ENCODE results near the gene OXER1. TPM values are rescaled to one million over a fixed set of nuclear protein-coding genes. Genes with fewer than 3 reads are reported as not detected.

OXER1 gene
- total RNA-seq, 2 experiments from 2014 or later = 0.40 TPM; not detected in 1

DNA sequence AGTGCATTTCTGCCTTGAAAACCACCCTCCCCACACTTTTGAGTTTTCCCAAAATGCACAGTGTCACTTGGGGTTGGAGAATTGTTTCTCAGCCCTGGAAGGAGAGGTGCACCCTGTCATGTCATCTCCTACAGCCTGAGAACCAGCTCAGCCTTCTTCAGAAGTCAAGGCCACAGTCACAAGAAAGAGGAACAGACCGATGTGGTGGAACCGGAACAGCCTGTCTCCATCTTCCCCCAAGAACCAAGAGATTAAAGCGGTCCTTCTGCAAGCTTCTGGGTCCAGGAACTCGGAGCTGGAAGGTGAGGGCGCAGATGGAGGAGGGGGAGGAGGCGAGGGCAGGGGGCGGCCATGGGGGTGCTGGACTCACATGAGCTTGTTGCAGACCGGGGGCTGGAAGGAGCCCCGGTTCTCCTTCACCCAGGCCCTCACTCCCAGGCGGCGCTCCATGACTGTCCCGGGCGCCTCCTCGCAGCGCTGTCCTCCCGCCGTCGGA lies 28.2 kb upstream of the OXER1 start:
- H3K27ac Mint-ChIP-seq = peak overlapping the region; percentile 47
- H3K4me3 Mint-ChIP-seq = peak overlapping the region; percentile 73
- DNase-seq = peak; percentile 27

DNA sequence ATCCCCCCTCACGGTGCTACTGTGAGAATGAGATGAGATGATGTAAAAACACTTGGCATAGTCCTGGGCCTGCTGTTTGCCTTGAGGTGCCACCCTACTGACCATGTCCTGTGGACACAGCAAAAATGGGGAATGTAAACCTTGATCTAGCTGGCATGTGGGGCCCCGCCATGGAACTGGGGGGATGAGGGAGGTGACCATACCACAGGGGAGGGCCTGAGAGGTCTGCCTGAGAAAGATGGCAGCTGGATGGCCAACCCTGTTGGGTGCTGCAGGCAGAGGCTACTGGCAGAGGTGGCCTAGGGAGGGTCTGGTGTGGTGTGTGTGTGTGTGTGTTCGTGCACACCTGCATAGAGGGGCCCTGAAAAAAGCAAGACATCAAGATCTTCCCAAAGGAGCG lies 27.7 kb upstream of the OXER1 start:
- intact Hi-C loops (cut with micrococcal nuclease) = no loop called here
- Mint-ChIP-seq H3K27me3 (peaks cover 36% of the 10 kb centered on the region), H3K9me3 (no peaks in the 10 kb centered on the region), H3K27ac (no peak overlapping the region), H3K36me3 (ENCODE audit: low read depth) (no peaks in the 10 kb centered on the region), H3K4me3 (peak overlapping the region; percentile 73), H3K4me1 (ENCODE audit: low read depth) (peaks cover 43% of the 10 kb centered on the region)
- TF ChIP-seq, protein P1, sequence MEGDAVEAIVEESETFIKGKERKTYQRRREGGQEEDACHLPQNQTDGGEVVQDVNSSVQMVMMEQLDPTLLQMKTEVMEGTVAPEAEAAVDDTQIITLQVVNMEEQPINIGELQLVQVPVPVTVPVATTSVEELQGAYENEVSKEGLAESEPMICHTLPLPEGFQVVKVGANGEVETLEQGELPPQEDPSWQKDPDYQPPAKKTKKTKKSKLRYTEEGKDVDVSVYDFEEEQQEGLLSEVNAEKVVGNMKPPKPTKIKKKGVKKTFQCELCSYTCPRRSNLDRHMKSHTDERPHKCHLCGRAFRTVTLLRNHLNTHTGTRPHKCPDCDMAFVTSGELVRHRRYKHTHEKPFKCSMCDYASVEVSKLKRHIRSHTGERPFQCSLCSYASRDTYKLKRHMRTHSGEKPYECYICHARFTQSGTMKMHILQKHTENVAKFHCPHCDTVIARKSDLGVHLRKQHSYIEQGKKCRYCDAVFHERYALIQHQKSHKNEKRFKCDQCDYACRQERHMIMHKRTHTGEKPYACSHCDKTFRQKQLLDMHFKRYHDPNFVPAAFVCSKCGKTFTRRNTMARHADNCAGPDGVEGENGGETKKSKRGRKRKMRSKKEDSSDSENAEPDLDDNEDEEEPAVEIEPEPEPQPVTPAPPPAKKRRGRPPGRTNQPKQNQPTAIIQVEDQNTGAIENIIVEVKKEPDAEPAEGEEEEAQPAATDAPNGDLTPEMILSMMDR (IDR thresholded peaks at IDR 0.05) = no peak
- DNase-seq (no peak), ATAC-seq (no peak)
- CTCF ChIA-PET = interaction anchor here (0.6 to 1.5 kb wide), 4 partner anchors 11 to 37 kb away, joined by 3 to 7 read pairs (median 4); no protein-coding TSS in a partner anchor
- POLR2A ChIA-PET = interaction anchor here (6.3 kb wide), 1 partner anchor 19 kb away, joined by 45 read pairs; no protein-coding TSS in a partner anchor

More for the DNA sequence above, 28.2 kb upstream of the OXER1 start:
- Mint-ChIP-seq H3K27me3 (peaks cover 36% of the 10 kb centered on the region), H3K9me3 (no peaks in the 10 kb centered on the region), H3K36me3 (ENCODE audit: low read depth) (no peaks in the 10 kb centered on the region), H3K4me1 (ENCODE audit: low read depth) (peaks cover 46% of the 10 kb centered on the region)
- intact Hi-C loops (cut with micrococcal nuclease) = no loop called here
- peak; percentile 14 for ATAC-seq
- ChIA-PET POLR2A (interaction anchor here (6.3 kb wide), 1 partner anchor 19 kb away, joined by 45 read pairs; no protein-coding TSS in a partner anchor), CTCF (interaction anchor here (0.6 to 1.5 kb wide), 5 partner anchors 11 to 36 kb away, joined by 3 to 7 read pairs (median 3); no protein-coding TSS in a partner anchor)
- TF ChIP-seq, protein P1 (IDR thresholded peaks at IDR 0.05) = no peak

DNA sequence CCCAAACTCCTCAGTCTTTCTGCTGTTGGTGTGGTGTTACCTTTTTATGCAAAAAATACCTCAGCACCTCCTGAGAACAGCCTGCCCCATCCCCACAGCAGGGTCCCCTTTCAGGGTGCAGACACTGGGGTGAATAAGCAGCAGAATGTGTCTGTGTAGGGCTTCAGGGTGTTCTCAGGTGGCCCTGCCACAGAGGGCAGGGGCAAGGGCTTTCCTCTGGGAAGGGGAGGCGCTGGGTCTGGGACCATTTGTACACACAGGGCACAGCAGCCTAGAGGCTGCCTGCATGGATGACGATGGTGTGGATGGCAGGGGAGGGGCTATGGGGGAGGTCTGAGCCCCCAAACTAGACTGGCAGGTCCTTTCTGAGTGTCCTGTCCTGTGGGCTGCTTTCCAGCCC lies 25.8 kb upstream of the OXER1 start:
- Mint-ChIP-seq H3K9me3 (no peaks in the 10 kb centered on the region), H3K4me1 (ENCODE audit: low read depth) (peaks cover 27% of the 10 kb centered on the region), H3K4me3 (no peak overlapping the region), H3K36me3 (ENCODE audit: low read depth) (no peaks in the 10 kb centered on the region), H3K27me3 (peaks cover 38% of the 10 kb centered on the region), H3K27ac (no peak overlapping the region)
- TF ChIP-seq, protein P1 (IDR thresholded peaks at IDR 0.05) = no peak
- ChIA-PET POLR2A (interaction anchor here (1.8 kb wide), 1 partner anchor 21 kb away, joined by 4 read pairs; no protein-coding TSS in a partner anchor), CTCF (no interaction called here)
- intact Hi-C loops (cut with micrococcal nuclease) = no loop called here
- ATAC-seq (no peak), DNase-seq (no peak)

GRCh38 chr2:42788882-42789281 lies 24.9 kb upstream of the OXER1 start:
- ATAC-seq (no peak), DNase-seq (no peak)
- peaks cover 35% of the 10 kb centered on the region for H3K27me3 Mint-ChIP-seq
- H3K27ac Mint-ChIP-seq = no peak overlapping the region
- no peak overlapping the region for H3K4me3 Mint-ChIP-seq
- TF ChIP-seq, protein P1 (IDR thresholded peaks at IDR 0.05) = no peak
- H3K4me1 Mint-ChIP-seq (ENCODE audit: low read depth) = peaks cover 21% of the 10 kb centered on the region
- ChIA-PET POLR2A (interaction anchor here (1.8 kb wide), 1 partner anchor 22 kb away, joined by 4 read pairs; no protein-coding TSS in a partner anchor), CTCF (no interaction called here)
- H3K36me3 Mint-ChIP-seq (ENCODE audit: low read depth) = no peaks in the 10 kb centered on the region
- intact Hi-C loops (cut with micrococcal nuclease) = no loop called here
- no peaks in the 10 kb centered on the region for H3K9me3 Mint-ChIP-seq

GRCh38 chr2:42788478-42788793 lies 24.5 kb upstream of the OXER1 start:
- DNase-seq (no peak), ATAC-seq (no peak)
- peaks cover 16% of the 10 kb centered on the region for H3K4me1 Mint-ChIP-seq (ENCODE audit: low read depth)
- CTCF ChIA-PET = no interaction called here
- peaks cover 31% of the 10 kb centered on the region for H3K27me3 Mint-ChIP-seq
- H3K36me3 Mint-ChIP-seq (ENCODE audit: low read depth) = no peaks in the 10 kb centered on the region
- intact Hi-C loops (cut with micrococcal nuclease) = no loop called here
- H3K4me3 Mint-ChIP-seq = no peak overlapping the region
- no peak overlapping the region for H3K27ac Mint-ChIP-seq
- TF ChIP-seq, protein P1 (IDR thresholded peaks at IDR 0.05) = no peak
- no peaks in the 10 kb centered on the region for H3K9me3 Mint-ChIP-seq
- POLR2A ChIA-PET = interaction anchor here (1.8 kb wide), 1 partner anchor 22 kb away, joined by 4 read pairs; no protein-coding TSS in a partner anchor
